Uterus (tissue), 4 donors: ENCODE measurements around the gene MSL2. TPM values are rescaled to one million over a fixed set of nuclear protein-coding genes. Genes with fewer than 3 reads are reported as not detected.

ENCODE experiments used
- DNase-seq, 2 donors: peaks; one replicate each; pipeline ENCODE4 v3.0.0-alpha.2; 2019 to 2020
- H3K27ac ChIP-seq, 2 donors: fragments of 200-600 bp; sonication (generic); 1 replicate in 1 of 2; 2 replicates in 1 of 2; pipeline ENCODE4 v1.5.1; 2016 to 2018
- H3K27me3 ChIP-seq, 2 donors: fragments of 200-600 bp; sonication (generic); one replicate each; pipeline ENCODE4 v1.5.1; 2018 to 2019; ENCODE audit warnings: control low read depth in 1 of 2
- H3K36me3 ChIP-seq, 2 donors: fragments of 200-600 bp; sonication (generic); one replicate each; pipeline ENCODE4 v1.5.1; 2019; ENCODE audit warnings: control low read depth in 1 of 2
- H3K4me1 ChIP-seq, 2 donors: fragments of 200-600 bp; sonication (generic); one replicate each; pipeline ENCODE4 v1.5.1; 2018 to 2019; ENCODE audit warnings: control low read depth in 1 of 2
- H3K4me3 ChIP-seq, 2 donors: fragments of 200-600 bp; sonication (generic); 1 replicate in 1 of 2; 2 replicates in 1 of 2; pipeline ENCODE4 v1.5.1; 2018 to 2019; ENCODE audit warnings: mild to moderate bottlenecking in 1 of 2
- H3K9me3 ChIP-seq, 2 donors: fragments of 200-600 bp; sonication (generic); one replicate each; pipeline ENCODE4 v1.5.1; 2019; ENCODE audit warnings: control low read depth in 1 of 2
- POLR2A ChIP-seq, 2 donors: fragments of 450-650 bp; IDR thresholded peaks; one replicate each; pipeline ENCODE4 v1.6.1; 2016; ENCODE audit warnings: antibody characterized with exemption in 2 of 2, mild to moderate bottlenecking in 1 of 2, moderate library complexity in 1 of 2
- intact Hi-C: fragments of 100-400 bp; cut with DNase I; formaldehyde crosslinking; loops from one replicate; pipeline ENCODE4 v1.15.1; 2023; ENCODE audit warnings: low total_unique reads
- total RNA-seq, 4 donors: library from RNA; depleted of rRNA in 3 of 4; stranded (reverse); fragments of >200 nt in 3 of 4; gene quantifications; one replicate each; pipeline versions ENCODE4 v1.1.0 to v1.2.4, GENCODE V29; 2014 to 2023
- TF ChIP-seq, protein P1 (sequence below), 4 experiments: fragments of 200-600 bp in 2 of 4; fragments of 450-650 bp in 2 of 4; sonication (generic) in 2 of 4; IDR thresholded peaks; one replicate each; pipeline ENCODE4 v1.5.1; 2016 to 2019; ENCODE audit warnings: antibody characterized with exemption in 4 of 4, mild to moderate bottlenecking in 2 of 4, moderate library complexity in 1 of 4
- donor health status: DM: yes; HTN: yes; CAD: no.

The MSL2 gene
- total RNA-seq, 4 donors from 2014 or later, result 17.7 to 53.0 (median 32.9) TPM

DNA sequence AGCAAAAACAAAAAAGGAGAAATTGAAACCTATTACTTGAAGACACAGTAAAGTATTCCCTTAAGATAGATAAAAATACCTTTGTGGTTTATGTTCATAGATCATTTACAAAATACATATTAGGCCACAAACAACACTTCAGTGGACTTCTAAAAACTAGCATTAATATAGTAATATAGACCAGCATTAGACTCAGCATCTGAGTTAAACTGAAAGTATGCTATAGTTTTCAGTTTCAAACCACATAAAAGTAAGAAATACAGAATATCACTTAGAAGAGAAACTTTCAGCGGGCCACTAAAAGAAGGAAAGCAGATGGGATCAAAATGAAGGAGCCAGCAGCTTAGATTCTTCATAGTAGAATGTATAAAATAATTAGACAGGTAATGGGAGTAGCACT is 86.6 kb downstream of the MSL2 start:
- H3K36me3 ChIP-seq, result no peaks in the 10 kb centered on the region
- no peak overlapping the region for H3K27ac ChIP-seq
- H3K27me3 ChIP-seq, result no peaks in the 10 kb centered on the region
- H3K9me3 ChIP-seq, result no peaks in the 10 kb centered on the region
- no peak overlapping the region for H3K4me3 ChIP-seq
- TF ChIP-seq, protein P1, sequence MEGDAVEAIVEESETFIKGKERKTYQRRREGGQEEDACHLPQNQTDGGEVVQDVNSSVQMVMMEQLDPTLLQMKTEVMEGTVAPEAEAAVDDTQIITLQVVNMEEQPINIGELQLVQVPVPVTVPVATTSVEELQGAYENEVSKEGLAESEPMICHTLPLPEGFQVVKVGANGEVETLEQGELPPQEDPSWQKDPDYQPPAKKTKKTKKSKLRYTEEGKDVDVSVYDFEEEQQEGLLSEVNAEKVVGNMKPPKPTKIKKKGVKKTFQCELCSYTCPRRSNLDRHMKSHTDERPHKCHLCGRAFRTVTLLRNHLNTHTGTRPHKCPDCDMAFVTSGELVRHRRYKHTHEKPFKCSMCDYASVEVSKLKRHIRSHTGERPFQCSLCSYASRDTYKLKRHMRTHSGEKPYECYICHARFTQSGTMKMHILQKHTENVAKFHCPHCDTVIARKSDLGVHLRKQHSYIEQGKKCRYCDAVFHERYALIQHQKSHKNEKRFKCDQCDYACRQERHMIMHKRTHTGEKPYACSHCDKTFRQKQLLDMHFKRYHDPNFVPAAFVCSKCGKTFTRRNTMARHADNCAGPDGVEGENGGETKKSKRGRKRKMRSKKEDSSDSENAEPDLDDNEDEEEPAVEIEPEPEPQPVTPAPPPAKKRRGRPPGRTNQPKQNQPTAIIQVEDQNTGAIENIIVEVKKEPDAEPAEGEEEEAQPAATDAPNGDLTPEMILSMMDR (IDR thresholded peaks at IDR 0.05), result no peak
- no peak for TF ChIP-seq POLR2A (IDR thresholded peaks at IDR 0.05)
- intact Hi-C loops, result no loop called here
- H3K4me1 ChIP-seq, result no peaks in the 10 kb centered on the region
- no peak for DNase-seq

DNA sequence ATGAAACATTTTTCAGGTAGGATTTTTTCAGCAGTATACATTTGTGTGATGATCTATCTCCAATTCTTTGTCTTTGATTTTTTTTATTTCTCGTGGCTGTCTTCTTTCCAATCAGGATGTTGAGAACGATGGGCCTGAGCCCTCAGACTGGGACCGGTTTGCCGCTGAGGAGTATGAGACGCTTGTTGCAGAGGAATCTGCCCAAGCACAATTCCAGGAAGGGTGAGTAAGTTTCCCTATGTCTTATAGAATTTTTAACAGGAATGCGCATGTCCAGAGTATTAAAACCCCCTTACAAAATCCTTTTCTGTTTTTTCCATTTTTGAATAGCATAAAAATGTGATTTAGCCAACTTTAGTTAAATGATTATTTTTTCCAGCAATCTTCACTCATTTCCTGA is 90.0 kb downstream of the MSL2 start:
- Histone ChIP-seq H3K4me3 (no peak overlapping the region), H3K36me3 (no peaks in the 10 kb centered on the region), H3K9me3 (no peaks in the 10 kb centered on the region), H3K27ac (no peak overlapping the region), H3K4me1 (no peaks in the 10 kb centered on the region), H3K27me3 (no peaks in the 10 kb centered on the region)
- no peak for DNase-seq
- intact Hi-C loops, result no loop called here
- no peak for TF ChIP-seq POLR2A (IDR thresholded peaks at IDR 0.05)
- TF ChIP-seq, protein P1 (IDR thresholded peaks at IDR 0.05), result no peak

DNA sequence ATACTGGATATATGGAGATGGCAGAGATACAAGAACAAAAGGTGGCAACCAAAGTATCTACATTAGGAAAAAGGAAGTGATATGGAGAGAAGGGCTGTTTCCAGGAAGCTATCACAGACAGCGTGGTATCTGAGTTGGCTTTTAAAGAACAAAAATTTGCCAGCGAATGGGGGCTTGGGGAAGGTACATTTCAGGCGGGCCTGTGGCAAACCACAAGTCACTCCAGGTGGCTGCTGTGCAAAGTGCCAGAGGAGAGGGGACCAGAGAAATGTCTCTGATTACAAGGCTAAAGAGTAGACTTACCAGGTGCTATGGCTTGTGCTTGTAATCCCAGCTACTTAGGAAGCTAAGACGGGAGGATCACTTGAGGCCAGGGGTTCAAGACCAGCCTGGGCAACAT is 91.1 kb downstream of the MSL2 start:
- Histone ChIP-seq H3K36me3 (no peaks in the 10 kb centered on the region), H3K27me3 (no peaks in the 10 kb centered on the region), H3K9me3 (no peaks in the 10 kb centered on the region), H3K4me1 (no peaks in the 10 kb centered on the region), H3K27ac (no peak overlapping the region), H3K4me3 (no peak overlapping the region)
- no peak for TF ChIP-seq POLR2A (IDR thresholded peaks at IDR 0.05)
- TF ChIP-seq, protein P1 (IDR thresholded peaks at IDR 0.05), result no peak
- DNase-seq, result no peak
- intact Hi-C loops, result no loop called here

Other genes with a start within 250 kb of the MSL2 start
- gene PPP2R3A, start 230.6 kb downstream of the MSL2 start, total RNA-seq, result 10 to 100 TPM in 3 of 4 donors, 1 to 10 TPM in 1; 8.5 to 22.9 (median 18.1) TPM
- 10 to 100 TPM; 12.9 to 42.8 (median 17.2) TPM for gene PCCB, start 54.0 kb upstream of the MSL2 start, total RNA-seq